ENCODE measurements around the gene SEC16B. TPM values are rescaled to one million over a fixed set of nuclear protein-coding genes. Genes with fewer than 3 reads are reported as not detected.

The SEC16B gene
- total and polyA plus RNA-seq, 2 donors (not counting 1 experiment from before 2014, with no cell fraction given): 2.7 to 3.1 TPM

GRCh38 chr1:177950506-177950905 lies 19.4 kb downstream of the SEC16B start:
- no peak overlapping the region for H3K4me2 ChIP-seq (ENCODE audit: extremely low read depth, insufficient read depth, low read length)
- no peak for TF ChIP-seq CTCF (conservative IDR thresholded peaks at IDR 0.05 in 1 of 2, IDR thresholded peaks at IDR 0.05 in 1 of 2; ENCODE audit: low read depth in 1 of 2, low read length in 2 of 2)
- TF ChIP-seq EZH2 (IDR thresholded peaks at IDR 0.05; ENCODE audit: low read length, missing control alignments): no peak
- no peaks in the 10 kb centered on the region for H3K79me2 ChIP-seq (ENCODE audit: control insufficient read depth, insufficient read depth, low read length)
- DNase-seq (ENCODE audit: low read depth in 2 of 2): no peak
- no peak overlapping the region for H3K27ac ChIP-seq (ENCODE audit: insufficient read depth, low read length)
- H4K20me1 ChIP-seq (ENCODE audit: control insufficient read depth, extremely low read depth, insufficient read depth, low read length): no peaks in the 10 kb centered on the region
- H2AFZ ChIP-seq (ENCODE audit: low read length): no peak overlapping the region
- H3K4me1 ChIP-seq (ENCODE audit: control insufficient read depth, extremely low read depth, insufficient read depth, low read length): no peaks in the 10 kb centered on the region
- H3K9me3 ChIP-seq (ENCODE audit: control insufficient read depth, insufficient read depth, low read depth, low read length): no peaks in the 10 kb centered on the region
- no peaks in the 10 kb centered on the region for H3K27me3 ChIP-seq (ENCODE audit: control insufficient read depth, insufficient read depth, low read length)
- H3K4me3 ChIP-seq (replicated peaks in 1 of 4; ENCODE audit: control extremely low read depth in 1 of 4, insufficient read depth in 1 of 4, low read depth in 3 of 4, low read length in 4 of 4): no peak overlapping the region
- H3K9ac ChIP-seq (ENCODE audit: insufficient read depth, low read length): no peak overlapping the region
- H3K36me3 ChIP-seq (ENCODE audit: control insufficient read depth, insufficient read depth, low read length): no peaks in the 10 kb centered on the region

GRCh38 chr1:177948336-177948972 lies 21.4 kb downstream of the SEC16B start:
- H3K36me3 ChIP-seq (ENCODE audit: control insufficient read depth, insufficient read depth, low read length): no peaks in the 10 kb centered on the region
- H3K27me3 ChIP-seq (ENCODE audit: control insufficient read depth, insufficient read depth, low read length): no peaks in the 10 kb centered on the region
- no peaks in the 10 kb centered on the region for H3K9me3 ChIP-seq (ENCODE audit: control insufficient read depth, insufficient read depth, low read depth, low read length)
- TF ChIP-seq CTCF (conservative IDR thresholded peaks at IDR 0.05 in 1 of 2, IDR thresholded peaks at IDR 0.05 in 1 of 2; ENCODE audit: low read depth in 1 of 2, low read length in 2 of 2): peak; percentile 98 to 99
- TF ChIP-seq EZH2 (IDR thresholded peaks at IDR 0.05; ENCODE audit: low read length, missing control alignments): no peak
- H3K4me1 ChIP-seq (ENCODE audit: control insufficient read depth, extremely low read depth, insufficient read depth, low read length): no peaks in the 10 kb centered on the region
- H3K9ac ChIP-seq (ENCODE audit: insufficient read depth, low read length): no peak overlapping the region
- H4K20me1 ChIP-seq (ENCODE audit: control insufficient read depth, extremely low read depth, insufficient read depth, low read length): no peaks in the 10 kb centered on the region
- H3K27ac ChIP-seq (ENCODE audit: insufficient read depth, low read length): no peak overlapping the region
- no peak overlapping the region for H3K4me3 ChIP-seq (replicated peaks in 1 of 4; ENCODE audit: control extremely low read depth in 1 of 4, insufficient read depth in 1 of 4, low read depth in 3 of 4, low read length in 4 of 4)
- peak; percentile 44 to 78 for DNase-seq (ENCODE audit: low read depth in 2 of 2)
- H2AFZ ChIP-seq (ENCODE audit: low read length): no peak overlapping the region
- no peaks in the 10 kb centered on the region for H3K79me2 ChIP-seq (ENCODE audit: control insufficient read depth, insufficient read depth, low read length)
- no peak overlapping the region for H3K4me2 ChIP-seq (ENCODE audit: extremely low read depth, insufficient read depth, low read length)

GRCh38 chr1:177947623-177948022 lies 22.2 kb downstream of the SEC16B start:
- Histone ChIP-seq H3K27ac (ENCODE audit: insufficient read depth, low read length) (no peak overlapping the region), H3K4me2 (ENCODE audit: extremely low read depth, insufficient read depth, low read length) (no peak overlapping the region), H3K9me3 (ENCODE audit: control insufficient read depth, insufficient read depth, low read depth, low read length) (no peaks in the 10 kb centered on the region), H2AFZ (ENCODE audit: low read length) (no peak overlapping the region), H3K4me3 (replicated peaks in 1 of 4; ENCODE audit: control extremely low read depth in 1 of 4, insufficient read depth in 1 of 4, low read depth in 3 of 4, low read length in 4 of 4) (no peak overlapping the region), H3K79me2 (ENCODE audit: control insufficient read depth, insufficient read depth, low read length) (no peaks in the 10 kb centered on the region), H3K9ac (ENCODE audit: insufficient read depth, low read length) (no peak overlapping the region), H3K27me3 (ENCODE audit: control insufficient read depth, insufficient read depth, low read length) (no peaks in the 10 kb centered on the region), H3K36me3 (ENCODE audit: control insufficient read depth, insufficient read depth, low read length) (no peaks in the 10 kb centered on the region), H4K20me1 (ENCODE audit: control insufficient read depth, extremely low read depth, insufficient read depth, low read length) (no peaks in the 10 kb centered on the region), H3K4me1 (ENCODE audit: control insufficient read depth, extremely low read depth, insufficient read depth, low read length) (no peaks in the 10 kb centered on the region)
- TF ChIP-seq EZH2 (IDR thresholded peaks at IDR 0.05; ENCODE audit: low read length, missing control alignments): no peak
- no peak for TF ChIP-seq CTCF (conservative IDR thresholded peaks at IDR 0.05 in 1 of 2, IDR thresholded peaks at IDR 0.05 in 1 of 2; ENCODE audit: low read depth in 1 of 2, low read length in 2 of 2)
- no peak for DNase-seq (ENCODE audit: low read depth in 2 of 2)

All from fibroblast of lung (primary cell).